IPS DF 6.9 (cell line): ENCODE data around the gene PREX1.
"Not testable (repeated sequence)": the region's sequence is repeated elsewhere in the genome, so short reads cannot be mapped to it uniquely, and the experiment has no call there.

Experiments
- DNase-seq: peaks from one replicate; pipeline ENCODE4 v3.0.0-alpha.2; 2013; ENCODE audit warnings: low read depth, low spot score
- H3K27ac ChIP-seq: one replicate; pipeline ENCODE4 v1.5.1; 2013; ENCODE audit warnings: low read length, control low read depth
- H3K27me3 ChIP-seq: 2 replicates; pipeline ENCODE4 v1.6.1; 2013; ENCODE audit warnings: mild to moderate bottlenecking, low read length; ENCODE audit not compliant: control insufficient read depth, insufficient read depth
- H3K36me3 ChIP-seq: 2 replicates; pipeline ENCODE4 v1.6.1; 2013; ENCODE audit warnings: low read length; ENCODE audit not compliant: control insufficient read depth, insufficient read depth
- H3K4me1 ChIP-seq: 2 replicates; pipeline ENCODE4 v1.6.1; 2013; ENCODE audit warnings: low read length; ENCODE audit not compliant: control insufficient read depth, insufficient read depth
- H3K4me3 ChIP-seq: 2 replicates; pipeline ENCODE4 v1.5.1; 2013; ENCODE audit warnings: mild to moderate bottlenecking, low read length
- H3K9me3 ChIP-seq: 2 replicates; pipeline ENCODE4 v1.6.1; 2013; ENCODE audit warnings: low read length, inconsistent platforms; ENCODE audit not compliant: control insufficient read depth, insufficient read depth
- WGBS: extraction: QIAGEN DNeasy Blood & Tissue Kit; methylation state at CpG from one replicate; pipeline ENCODE4 v1.1.7; 2013; ENCODE audit warnings: mixed read lengths, missing lambda C conversion rate; ENCODE audit not compliant: insufficient read length, insufficient coverage; 5-methylcytosine and 5-hydroxymethylcytosine counted together

Gene PREX1

DNA sequence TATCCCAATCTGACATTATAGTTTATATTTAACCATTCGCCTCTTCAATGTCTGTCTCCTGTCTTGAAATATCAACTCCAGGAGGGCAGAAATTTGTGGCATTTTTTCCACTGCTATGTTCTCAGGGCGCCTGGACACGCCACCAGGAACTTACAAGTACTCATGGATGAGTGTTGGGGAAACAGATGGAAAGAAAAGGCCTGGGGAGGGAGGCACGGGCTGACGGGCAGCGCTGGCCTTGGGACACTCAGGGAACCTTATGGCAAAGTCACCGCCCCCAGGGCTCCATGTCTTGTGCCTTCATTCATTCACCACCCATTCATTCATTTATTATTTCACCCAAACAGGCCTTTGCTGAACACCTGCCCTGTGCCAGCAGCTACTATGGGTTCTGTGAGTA, 222.9 kb downstream of the PREX1 start:
- no peak for DNase-seq
- Histone ChIP-seq H3K36me3 (no peaks in the 10 kb centered on the region), H3K4me3 (no peak overlapping the region), H3K9me3 (no peaks in the 10 kb centered on the region), H3K27me3 (no peaks in the 10 kb centered on the region), H3K4me1 (peaks cover 2% of the 10 kb centered on the region), H3K27ac (no peak overlapping the region)
- no CpG with 5 or more reads among the region's 7 CpGs for WGBS

DNA sequence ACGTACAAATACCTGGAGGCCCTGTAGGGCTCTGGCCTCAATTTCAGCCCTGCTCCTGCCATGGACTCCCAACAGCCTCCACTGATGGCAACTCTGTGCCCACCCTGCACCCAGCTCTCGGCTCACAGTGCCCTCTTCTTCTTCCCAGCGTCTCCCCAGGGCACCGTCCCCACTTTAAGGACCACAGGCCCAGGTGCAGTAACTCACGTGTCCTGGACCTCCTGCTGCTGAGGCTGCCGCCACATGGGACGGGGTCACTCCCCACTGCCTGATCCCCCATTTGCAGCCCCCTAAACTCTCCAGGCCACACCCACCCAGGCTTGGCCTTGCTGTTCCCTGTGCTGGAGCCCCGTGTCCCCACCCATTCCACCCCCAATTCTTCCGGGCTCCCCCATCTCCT, 223.4 kb downstream of the PREX1 start:
- no peaks in the 10 kb centered on the region for H3K9me3 ChIP-seq
- no peak for DNase-seq
- H3K4me3 ChIP-seq: no peak overlapping the region
- H3K27ac ChIP-seq: no peak overlapping the region
- no peaks in the 10 kb centered on the region for H3K36me3 ChIP-seq
- H3K27me3 ChIP-seq: no peaks in the 10 kb centered on the region
- H3K4me1 ChIP-seq: peaks cover 2% of the 10 kb centered on the region
- WGBS: no CpG with 5 or more reads among the region's 9 CpGs

DNA sequence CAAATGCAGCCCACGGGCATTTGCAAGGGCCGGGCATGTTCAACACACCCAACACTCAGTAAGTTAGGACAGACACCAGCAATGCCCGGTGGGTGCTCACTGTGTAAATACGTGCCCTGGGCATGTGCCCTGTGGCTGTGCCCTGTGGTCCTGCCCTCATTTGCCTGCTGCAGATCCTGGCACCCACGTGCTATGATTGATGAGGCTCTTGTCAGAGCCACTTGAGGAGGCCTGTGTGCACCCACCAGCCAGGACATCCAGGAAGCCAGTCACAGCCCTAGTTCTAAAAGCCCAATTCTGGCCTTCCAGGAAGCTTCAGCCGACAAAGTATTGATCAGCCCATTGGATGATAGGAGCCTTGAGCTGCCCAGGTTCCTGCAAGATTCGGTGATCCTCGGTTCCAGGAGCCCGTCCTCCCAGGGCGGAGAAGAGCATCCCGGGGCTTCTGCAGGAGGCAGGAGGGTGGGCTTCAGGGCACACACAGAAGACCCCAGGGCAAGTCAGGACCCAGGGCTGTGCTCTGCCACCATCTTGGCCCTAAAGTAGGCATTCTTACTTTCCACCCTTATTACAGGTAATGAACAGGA, 223.9 kb downstream of the PREX1 start:
- no peaks in the 10 kb centered on the region for H3K27me3 ChIP-seq
- H3K36me3 ChIP-seq: no peaks in the 10 kb centered on the region
- H3K4me3 ChIP-seq: no peak overlapping the region
- WGBS: no CpG with 5 or more reads among the region's 11 CpGs
- H3K9me3 ChIP-seq: no peaks in the 10 kb centered on the region
- H3K27ac ChIP-seq: no peak overlapping the region
- no peak for DNase-seq
- H3K4me1 ChIP-seq: peaks cover 2% of the 10 kb centered on the region

GRCh38 chr20:48603116-48603818, 224.5 kb downstream of the PREX1 start:
- peaks cover 2% of the 10 kb centered on the region for H3K4me1 ChIP-seq
- WGBS: no CpG with 5 or more reads among the region's 9 CpGs
- no peaks in the 10 kb centered on the region for H3K9me3 ChIP-seq
- no peaks in the 10 kb centered on the region for H3K36me3 ChIP-seq
- no peaks in the 10 kb centered on the region for H3K27me3 ChIP-seq
- H3K27ac ChIP-seq: no peak overlapping the region
- no peak for DNase-seq
- no peak overlapping the region for H3K4me3 ChIP-seq

DNA sequence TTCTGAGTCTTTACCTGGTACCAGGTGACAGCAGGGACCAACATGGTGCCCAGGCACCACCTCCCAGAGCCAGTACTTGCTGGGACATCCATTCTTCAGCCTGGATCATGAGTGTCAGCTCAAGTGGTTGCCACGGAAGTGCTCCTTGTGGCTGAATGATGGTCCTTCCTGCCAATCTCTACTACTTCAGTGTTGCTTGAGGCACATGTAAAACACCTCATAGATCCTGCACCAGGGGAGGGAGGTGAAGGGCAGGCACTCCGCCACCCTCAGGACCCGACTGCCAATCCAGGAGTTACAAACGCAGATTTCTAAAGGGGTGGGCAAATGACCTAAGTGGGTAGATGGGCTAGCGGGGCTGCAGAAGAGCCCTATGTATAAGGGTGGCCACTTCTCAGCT, 226.0 kb downstream of the PREX1 start:
- peaks cover 2% of the 10 kb centered on the region for H3K4me1 ChIP-seq
- WGBS: no CpG with 5 or more reads among the region's 5 CpGs
- H3K9me3 ChIP-seq: no peaks in the 10 kb centered on the region
- H3K27me3 ChIP-seq: no peaks in the 10 kb centered on the region
- no peaks in the 10 kb centered on the region for H3K36me3 ChIP-seq
- no peak for DNase-seq
- H3K4me3 ChIP-seq: no peak overlapping the region
- no peak overlapping the region for H3K27ac ChIP-seq

- no peak overlapping the region for H3K4me3 ChIP-seq
- no peaks in the 10 kb centered on the region for H3K36me3 ChIP-seq
- H3K4me1 ChIP-seq: peaks cover 2% of the 10 kb centered on the region; the same call in 1 of the 2 replicates
- H3K9me3 ChIP-seq: no peaks in the 10 kb centered on the region
- H3K27ac ChIP-seq: no peak overlapping the region
- no peak for DNase-seq
- no peaks in the 10 kb centered on the region for H3K27me3 ChIP-seq
- no CpG with 5 or more reads among the region's 10 CpGs for WGBS
Measured at GRCh38 chr20:48600470-48600945, 227.3 kb downstream of the PREX1 start.

GRCh38 chr20:48599748-48600469, 227.9 kb downstream of the PREX1 start:
- H3K27ac ChIP-seq: no peak overlapping the region
- H3K36me3 ChIP-seq: no peaks in the 10 kb centered on the region
- no peaks in the 10 kb centered on the region for H3K27me3 ChIP-seq
- H3K4me3 ChIP-seq: no peak overlapping the region
- no peak for DNase-seq
- WGBS: no CpG with 5 or more reads among the region's 11 CpGs
- H3K9me3 ChIP-seq: no peaks in the 10 kb centered on the region
- peaks cover 2% of the 10 kb centered on the region; the same call in 1 of the 2 replicates for H3K4me1 ChIP-seq

DNA sequence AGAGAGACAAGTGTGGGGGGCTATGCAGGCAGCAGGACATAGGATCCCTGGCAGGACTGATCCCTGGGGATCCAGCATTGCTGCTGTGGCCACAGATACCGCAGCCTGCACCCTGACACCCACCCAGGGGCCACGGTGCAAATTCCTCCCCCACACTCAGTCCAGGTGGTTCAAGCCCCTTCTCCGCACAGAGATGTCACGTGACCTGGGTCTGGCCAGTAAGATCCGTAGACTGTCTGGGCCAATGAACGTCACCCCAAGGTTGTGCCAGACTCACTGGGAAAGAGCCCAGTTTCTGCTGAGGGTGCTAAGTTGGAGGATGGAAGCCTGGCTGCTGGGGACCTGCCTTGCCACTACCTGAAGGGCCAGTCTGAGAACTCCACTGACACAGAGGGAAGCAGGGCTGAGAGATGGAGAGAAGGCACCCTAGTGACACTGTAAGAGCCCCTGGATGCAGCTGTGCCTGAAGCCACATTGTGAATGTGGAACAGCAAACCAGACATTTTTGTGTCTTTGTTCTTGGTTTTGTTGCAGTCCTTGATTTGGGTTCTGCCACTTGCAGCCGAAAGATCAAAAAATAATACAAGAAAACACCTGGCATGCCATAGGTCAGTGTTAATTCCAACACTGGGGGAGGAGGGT, 228.6 kb downstream of the PREX1 start:
- H3K9me3 ChIP-seq: no peaks in the 10 kb centered on the region
- H3K36me3 ChIP-seq: no peaks in the 10 kb centered on the region
- no peak overlapping the region for H3K27ac ChIP-seq
- H3K27me3 ChIP-seq: no peaks in the 10 kb centered on the region
- H3K4me1 ChIP-seq: peaks cover 2% of the 10 kb centered on the region; the same call in 1 of the 2 replicates
- no CpG with 5 or more reads among the region's 7 CpGs for WGBS
- no peak overlapping the region for H3K4me3 ChIP-seq
- DNase-seq: no peak

GRCh38 chr20:48598303-48598941, 229.4 kb downstream of the PREX1 start:
- not testable (repeated sequence) for H3K4me1 ChIP-seq, H3K4me3 ChIP-seq, H3K27me3 ChIP-seq, H3K9me3 ChIP-seq, H3K27ac ChIP-seq, H3K36me3 ChIP-seq, DNase-seq
- no CpG with 5 or more reads among the region's 16 CpGs for WGBS
